ENCODE measurements around the gene DRD2. TPM values are rescaled to one million over a fixed set of nuclear protein-coding genes. Genes with fewer than 3 reads are reported as not detected.
A peak's percentile ranks its signal among the peaks of the same experiment; 100 is the strongest.

The DRD2 gene
- total RNA-seq, 1 donor from 2014 or later = not detected

DNA sequence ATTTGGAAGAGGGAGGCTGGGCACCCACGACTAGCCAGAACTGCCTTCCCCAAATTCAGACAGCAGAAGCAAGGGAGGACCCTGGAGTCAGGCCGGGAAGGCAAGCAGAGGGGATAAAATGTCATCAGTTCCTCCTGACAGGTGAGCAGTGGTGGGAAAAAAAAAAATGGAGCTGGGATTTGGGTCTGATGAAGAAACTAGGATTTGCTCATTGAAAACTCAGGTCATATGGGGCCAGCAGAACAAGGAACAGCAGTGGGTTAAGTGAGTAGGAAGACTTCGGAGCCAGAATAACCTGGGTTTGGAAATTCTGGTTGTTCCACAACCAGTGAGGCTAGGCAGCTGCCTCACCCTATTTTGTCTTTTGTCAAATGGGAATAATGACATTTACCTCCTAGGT is 28.9 kb upstream of the DRD2 start:
- no peak overlapping the region for H3K27ac Mint-ChIP-seq
- no peaks in the 10 kb centered on the region for H3K9me3 Mint-ChIP-seq
- peaks cover 16% of the 10 kb centered on the region for H3K27me3 Mint-ChIP-seq
- H3K36me3 Mint-ChIP-seq (ENCODE audit: low read depth) = no peaks in the 10 kb centered on the region
- intact Hi-C loops (cut with micrococcal nuclease) = no loop called here
- no peak for DNase-seq
- H3K4me3 Mint-ChIP-seq = no peak overlapping the region
- no peaks in the 10 kb centered on the region for H3K4me1 Mint-ChIP-seq

GRCh38 chr11:113497066-113497910 is 22.1 kb upstream of the DRD2 start:
- no peaks in the 10 kb centered on the region for H3K4me1 Mint-ChIP-seq
- H3K9me3 Mint-ChIP-seq = no peaks in the 10 kb centered on the region
- intact Hi-C loops (cut with micrococcal nuclease) = no loop called here
- H3K36me3 Mint-ChIP-seq (ENCODE audit: low read depth) = no peaks in the 10 kb centered on the region
- peaks cover 6% of the 10 kb centered on the region for H3K27me3 Mint-ChIP-seq
- no peak overlapping the region for H3K4me3 Mint-ChIP-seq
- DNase-seq = no peak
- no peak overlapping the region for H3K27ac Mint-ChIP-seq

DNA sequence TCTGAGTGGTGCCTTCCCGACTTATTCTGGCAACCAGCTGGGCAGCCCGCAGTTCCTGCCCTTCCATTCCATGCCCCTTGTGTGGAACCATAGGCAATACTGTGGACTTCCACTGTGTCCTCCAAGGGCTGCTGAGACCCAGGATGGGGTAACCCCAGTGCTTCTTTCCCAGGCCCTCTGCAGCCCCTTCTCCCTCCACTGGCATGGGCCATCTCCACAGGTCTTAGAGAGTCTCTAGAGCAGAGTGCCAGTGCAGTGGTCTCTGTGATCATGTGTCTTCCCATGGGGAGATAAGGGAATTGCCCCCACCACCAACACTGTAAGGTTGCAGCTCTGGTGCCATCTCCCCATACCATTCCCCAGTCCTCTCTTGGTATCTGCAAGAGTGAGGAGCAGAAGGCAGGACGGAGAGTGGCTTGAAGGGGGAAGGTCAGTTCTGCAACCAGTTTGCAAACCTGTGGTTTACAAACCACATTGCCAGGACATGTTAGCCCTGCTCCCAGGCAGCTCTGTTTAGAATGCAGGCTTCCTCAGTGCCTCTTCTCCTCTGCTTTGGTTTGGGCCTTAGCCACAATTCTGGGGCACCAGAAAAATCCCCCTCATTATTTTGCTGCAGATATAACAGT is 20.9 kb upstream of the DRD2 start:
- H3K4me1 Mint-ChIP-seq = no peaks in the 10 kb centered on the region
- no peaks in the 10 kb centered on the region for H3K36me3 Mint-ChIP-seq (ENCODE audit: low read depth)
- no peak overlapping the region for H3K4me3 Mint-ChIP-seq
- DNase-seq = no peak
- no peaks in the 10 kb centered on the region for H3K9me3 Mint-ChIP-seq
- intact Hi-C loops (cut with micrococcal nuclease) = no loop called here
- peaks cover 6% of the 10 kb centered on the region for H3K27me3 Mint-ChIP-seq
- H3K27ac Mint-ChIP-seq = no peak overlapping the region

- Mint-ChIP-seq H3K4me3 (no peak overlapping the region), H3K27ac (no peak overlapping the region), H3K9me3 (no peaks in the 10 kb centered on the region), H3K4me1 (no peaks in the 10 kb centered on the region), H3K27me3 (peaks cover 6% of the 10 kb centered on the region), H3K36me3 (ENCODE audit: low read depth) (no peaks in the 10 kb centered on the region)
- no peak for DNase-seq
- intact Hi-C loops (cut with micrococcal nuclease) = no loop called here
These were observed 18.8 kb upstream of the DRD2 start for GRCh38 chr11:113494021-113494420.

GRCh38 chr11:113493206-113493605 is 18.0 kb upstream of the DRD2 start:
- no peak overlapping the region for H3K4me3 Mint-ChIP-seq
- DNase-seq = no peak
- H3K27me3 Mint-ChIP-seq = peaks cover 6% of the 10 kb centered on the region
- no peaks in the 10 kb centered on the region for H3K36me3 Mint-ChIP-seq (ENCODE audit: low read depth)
- intact Hi-C loops (cut with micrococcal nuclease) = no loop called here
- H3K4me1 Mint-ChIP-seq = no peaks in the 10 kb centered on the region
- H3K9me3 Mint-ChIP-seq = no peaks in the 10 kb centered on the region
- H3K27ac Mint-ChIP-seq = no peak overlapping the region

DNA sequence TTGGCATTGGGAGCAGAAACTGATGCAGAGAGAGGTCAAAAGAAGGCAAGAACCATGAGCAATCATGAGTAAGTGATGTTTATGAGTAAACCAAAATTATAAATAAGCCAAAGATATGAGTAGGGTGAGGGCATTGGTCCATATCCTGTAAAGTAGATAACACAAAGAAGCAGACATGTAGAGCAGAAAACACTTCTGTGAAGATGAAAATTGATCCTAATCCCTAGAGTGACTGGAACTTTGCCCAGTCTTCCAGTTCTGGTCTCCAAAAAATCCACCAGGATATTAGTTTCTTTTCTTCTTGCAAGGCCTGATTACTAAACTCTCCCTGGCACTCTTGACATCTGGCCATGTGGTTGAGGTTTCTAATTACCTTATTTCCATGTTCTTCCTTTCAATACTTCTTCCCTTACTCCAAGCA is 13.7 kb upstream of the DRD2 start:
- Mint-ChIP-seq H3K27me3 (peaks cover 2% of the 10 kb centered on the region), H3K27ac (no peak overlapping the region), H3K9me3 (no peaks in the 10 kb centered on the region), H3K4me3 (no peak overlapping the region), H3K36me3 (ENCODE audit: low read depth) (no peaks in the 10 kb centered on the region), H3K4me1 (no peaks in the 10 kb centered on the region)
- intact Hi-C loops (cut with micrococcal nuclease) = no loop called here
- no peak for DNase-seq

GRCh38 chr11:113487622-113488021 is 12.4 kb upstream of the DRD2 start:
- no peak for DNase-seq
- Mint-ChIP-seq H3K4me1 (no peaks in the 10 kb centered on the region), H3K9me3 (no peaks in the 10 kb centered on the region), H3K27ac (no peak overlapping the region), H3K4me3 (no peak overlapping the region), H3K36me3 (ENCODE audit: low read depth) (no peaks in the 10 kb centered on the region), H3K27me3 (no peaks in the 10 kb centered on the region)
- intact Hi-C loops (cut with micrococcal nuclease) = no loop called here

GRCh38 chr11:113484223-113484622 is 9.0 kb upstream of the DRD2 start:
- H3K4me3 Mint-ChIP-seq = no peak overlapping the region
- intact Hi-C loops (cut with micrococcal nuclease) = no loop called here

DNA sequence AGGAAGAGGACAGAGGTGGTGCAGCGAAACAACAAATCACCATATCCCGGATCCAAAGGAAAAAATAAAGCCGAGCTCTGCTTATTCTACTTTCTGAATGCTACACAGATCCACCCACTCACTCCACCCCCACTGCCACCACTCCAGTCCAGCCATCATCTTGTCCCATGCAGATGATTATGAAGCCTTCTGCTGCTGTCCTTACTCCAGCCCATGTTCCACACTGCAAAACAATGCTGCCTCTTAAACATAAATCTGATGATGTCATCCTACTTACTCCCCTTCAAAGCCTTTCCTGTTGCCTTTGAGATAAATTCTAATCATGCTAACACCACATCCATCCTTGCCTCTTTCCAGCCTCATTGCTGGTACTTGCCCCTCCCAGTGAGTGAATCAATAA is 6.5 kb upstream of the DRD2 start:
- H3K27ac Mint-ChIP-seq = no peak overlapping the region
- H3K36me3 Mint-ChIP-seq (ENCODE audit: low read depth) = no peaks in the 10 kb centered on the region
- no peaks in the 10 kb centered on the region for H3K4me1 Mint-ChIP-seq
- intact Hi-C loops (cut with micrococcal nuclease) = no loop called here
- no peak for DNase-seq
- H3K4me3 Mint-ChIP-seq = no peak overlapping the region
- H3K9me3 Mint-ChIP-seq = no peaks in the 10 kb centered on the region
- peaks cover 13% of the 10 kb centered on the region for H3K27me3 Mint-ChIP-seq

More at GRCh38 chr11:113484223-113484622, 9.0 kb upstream of the DRD2 start:
- H3K27ac Mint-ChIP-seq = no peak overlapping the region
- no peaks in the 10 kb centered on the region for H3K36me3 Mint-ChIP-seq (ENCODE audit: low read depth)
- no peaks in the 10 kb centered on the region for H3K4me1 Mint-ChIP-seq
- H3K9me3 Mint-ChIP-seq = no peaks in the 10 kb centered on the region
- DNase-seq = no peak
- H3K27me3 Mint-ChIP-seq = peaks cover 2% of the 10 kb centered on the region

DNA sequence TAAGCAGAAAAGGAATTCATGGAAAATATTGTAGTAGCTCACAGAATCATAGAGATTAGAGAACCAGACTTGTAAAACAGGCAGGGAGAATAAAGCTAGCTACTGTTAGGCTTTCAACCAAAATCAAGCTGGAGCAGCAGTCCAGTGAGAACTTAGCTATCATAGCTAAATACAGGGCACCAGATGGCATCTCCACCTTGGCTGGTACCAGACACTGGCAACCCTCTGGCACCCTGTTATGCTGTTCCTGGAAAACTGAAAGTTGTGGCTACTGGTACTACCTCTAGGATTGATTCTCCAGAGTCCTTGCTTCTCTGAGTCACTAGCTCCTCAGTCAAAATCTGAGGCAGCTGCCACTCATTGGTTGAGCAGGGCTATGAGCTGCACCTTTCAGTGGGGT is 6.0 kb upstream of the DRD2 start:
- H3K27me3 Mint-ChIP-seq = peaks cover 18% of the 10 kb centered on the region
- no peaks in the 10 kb centered on the region for H3K36me3 Mint-ChIP-seq (ENCODE audit: low read depth)
- no peak for DNase-seq

GRCh38 chr11:113477321-113477720 is 2.1 kb upstream of the DRD2 start:
- no peak for DNase-seq
- Mint-ChIP-seq H3K36me3 (ENCODE audit: low read depth) (no peaks in the 10 kb centered on the region), H3K4me3 (no peak overlapping the region), H3K27me3 (peaks cover 44% of the 10 kb centered on the region), H3K27ac (no peak overlapping the region), H3K4me1 (no peaks in the 10 kb centered on the region), H3K9me3 (no peaks in the 10 kb centered on the region)
- intact Hi-C loops (cut with micrococcal nuclease) = no loop called here

More for the DNA sequence above, 6.0 kb upstream of the DRD2 start:
- intact Hi-C loops (cut with micrococcal nuclease) = no loop called here
- no peak overlapping the region for H3K27ac Mint-ChIP-seq
- H3K4me1 Mint-ChIP-seq = no peaks in the 10 kb centered on the region
- H3K9me3 Mint-ChIP-seq = no peaks in the 10 kb centered on the region
- no peak overlapping the region for H3K4me3 Mint-ChIP-seq

- Mint-ChIP-seq H3K36me3 (ENCODE audit: low read depth) (no peaks in the 10 kb centered on the region), H3K4me3 (no peak overlapping the region), H3K4me1 (no peaks in the 10 kb centered on the region), H3K27ac (no peak overlapping the region), H3K27me3 (peaks cover 49% of the 10 kb centered on the region), H3K9me3 (no peaks in the 10 kb centered on the region)
- DNase-seq = no peak
- intact Hi-C loops (cut with micrococcal nuclease) = no loop called here
These were observed 1.4 kb upstream of the DRD2 start for GRCh38 chr11:113476553-113476952.

DNA sequence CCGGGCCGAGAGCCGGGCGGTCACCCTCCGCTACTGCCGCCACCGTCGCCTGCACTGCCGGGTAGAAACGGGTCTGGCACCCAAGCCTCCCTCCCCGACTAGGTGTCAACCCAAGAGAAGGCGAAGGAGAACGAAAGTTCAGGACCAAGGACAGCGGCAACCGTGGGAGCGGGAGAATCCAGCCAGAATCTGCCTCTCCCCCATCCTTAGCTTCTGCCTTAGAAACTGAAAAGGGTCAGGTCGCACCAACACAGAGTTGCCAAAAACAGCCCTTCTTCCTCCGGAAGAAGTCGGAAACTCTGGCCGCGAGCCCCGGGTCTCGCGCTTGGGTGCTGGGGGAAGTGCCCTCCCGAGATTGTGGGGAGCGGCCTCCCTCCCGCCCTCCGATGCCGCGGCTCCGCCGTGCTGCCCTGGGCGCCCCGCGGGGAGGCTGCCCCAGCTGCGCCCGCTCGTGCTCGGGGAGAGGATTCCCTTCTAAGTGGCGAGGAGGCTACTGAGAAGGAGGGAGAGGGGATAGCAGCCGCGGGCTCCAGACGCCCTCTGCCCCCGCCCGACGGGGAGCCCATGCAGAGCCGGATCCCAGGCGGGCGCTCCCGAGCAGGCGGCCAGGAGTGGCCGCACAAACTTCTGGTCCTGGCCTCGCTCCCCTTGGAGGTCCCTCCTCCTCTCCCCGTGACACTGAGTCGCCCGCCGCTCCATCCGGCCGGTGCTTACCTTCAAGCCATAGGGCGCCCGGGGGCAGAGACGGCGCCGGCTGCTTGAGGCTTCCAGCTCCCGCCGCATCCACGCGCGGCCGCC is 637 bp downstream of the DRD2 start:
- H3K27me3 Mint-ChIP-seq = peaks cover 47% of the 10 kb centered on the region
- H3K4me1 Mint-ChIP-seq = no peaks in the 10 kb centered on the region
- H3K4me3 Mint-ChIP-seq = no peak overlapping the region
- no peaks in the 10 kb centered on the region for H3K36me3 Mint-ChIP-seq (ENCODE audit: low read depth)
- intact Hi-C loops (cut with micrococcal nuclease) = no loop called here
- no peak overlapping the region for H3K27ac Mint-ChIP-seq
- DNase-seq = peak; percentile 90
- no peaks in the 10 kb centered on the region for H3K9me3 Mint-ChIP-seq

DNA sequence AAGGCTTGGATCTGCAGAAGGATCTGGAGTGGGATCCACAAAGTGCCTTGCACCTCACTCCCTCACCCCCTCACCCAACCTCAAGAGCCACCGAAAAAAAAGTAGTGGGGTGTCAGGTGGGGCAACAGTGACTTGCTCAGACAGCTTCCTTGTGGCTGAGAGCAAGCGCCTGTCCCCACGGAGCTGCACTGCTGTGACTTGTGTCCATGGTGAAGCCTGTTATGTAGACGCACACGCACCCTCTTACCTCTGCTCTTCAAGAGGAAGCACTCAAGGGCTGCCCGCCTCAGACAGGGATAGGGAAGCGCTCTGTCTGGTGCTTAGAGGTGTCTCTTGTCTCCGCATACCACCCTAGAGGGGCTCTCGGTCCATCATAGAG is 1.2 kb downstream of the DRD2 start:
- no peaks in the 10 kb centered on the region for H3K9me3 Mint-ChIP-seq
- intact Hi-C loops (cut with micrococcal nuclease) = no loop called here
- H3K4me3 Mint-ChIP-seq = no peak overlapping the region
- no peak for DNase-seq
- H3K36me3 Mint-ChIP-seq (ENCODE audit: low read depth) = no peaks in the 10 kb centered on the region
- no peaks in the 10 kb centered on the region for H3K4me1 Mint-ChIP-seq
- no peak overlapping the region for H3K27ac Mint-ChIP-seq
- H3K27me3 Mint-ChIP-seq = peaks cover 51% of the 10 kb centered on the region
